H54 (cell line): Measurements from ENCODE around the gene EAPP.
A peak's percentile ranks its signal among the peaks of the same experiment; 100 is the strongest.
"Not testable (repeated sequence)": the region's sequence is repeated elsewhere in the genome, so short reads cannot be mapped to it uniquely, and the experiment has no call there.

Experiments
- DNase-seq: peaks from one replicate; pipeline ENCODE4 v3.0.0; 2011; ENCODE audit warnings: low spot score, mixed read lengths; ENCODE audit not compliant: insufficient read length
- FAIRE-seq: peaks from 3 replicates; lab custom pipeline; 2011; peaks lifted over from hg19 to GRCh38; lab: Jason Lieb, UNC
- POLR2A ChIP-seq: IDR thresholded peaks from 2 replicates; pipeline ENCODE4 v1.6.1; 2011; ENCODE audit warnings: low read depth, mild to moderate bottlenecking, low read length

Gene EAPP

DNA sequence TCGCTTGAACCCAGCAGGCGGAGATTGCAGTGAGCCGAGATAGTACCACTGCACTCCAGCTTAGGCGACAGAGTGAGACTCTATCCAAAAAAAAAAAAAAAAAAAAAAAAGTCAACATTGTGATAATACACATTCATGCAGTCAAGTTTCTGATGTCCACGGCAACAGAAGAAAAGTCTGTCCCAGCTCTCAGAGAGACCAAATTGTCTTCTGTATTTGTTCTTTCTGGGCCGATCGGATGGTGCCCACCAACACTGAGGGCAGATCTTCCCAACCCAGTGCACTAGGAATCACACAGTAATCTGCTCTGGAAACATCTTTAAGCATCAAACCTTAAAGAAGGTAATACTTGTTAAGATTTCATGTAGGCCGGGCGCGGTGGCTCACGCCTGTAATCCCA is 31.6 kb downstream of the EAPP start:
- TF ChIP-seq POLR2A: no peak
- DNase-seq (no peak), FAIRE-seq (no peak)

DNA sequence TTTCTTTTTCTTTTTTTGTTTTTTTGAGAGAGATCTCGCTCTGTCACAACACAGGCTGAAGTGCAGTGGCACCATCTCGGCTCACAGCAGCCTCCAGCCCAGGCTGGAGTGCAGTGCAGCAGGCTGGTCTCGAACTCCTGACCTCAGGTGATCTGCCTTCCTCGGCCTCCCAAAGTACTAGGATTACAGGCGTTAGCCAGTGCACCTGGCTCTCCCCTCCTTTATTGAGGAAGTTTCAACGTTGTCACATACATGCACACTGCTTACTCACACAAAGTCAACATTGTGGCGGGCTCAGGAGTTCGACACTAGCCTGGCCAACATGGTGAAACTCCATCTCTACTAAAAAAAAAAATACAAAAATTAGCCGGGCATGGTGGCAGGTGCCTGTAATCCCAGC is 32.0 kb downstream of the EAPP start:
- FAIRE-seq (no peak), DNase-seq (no peak)
- TF ChIP-seq POLR2A: no peak

DNA sequence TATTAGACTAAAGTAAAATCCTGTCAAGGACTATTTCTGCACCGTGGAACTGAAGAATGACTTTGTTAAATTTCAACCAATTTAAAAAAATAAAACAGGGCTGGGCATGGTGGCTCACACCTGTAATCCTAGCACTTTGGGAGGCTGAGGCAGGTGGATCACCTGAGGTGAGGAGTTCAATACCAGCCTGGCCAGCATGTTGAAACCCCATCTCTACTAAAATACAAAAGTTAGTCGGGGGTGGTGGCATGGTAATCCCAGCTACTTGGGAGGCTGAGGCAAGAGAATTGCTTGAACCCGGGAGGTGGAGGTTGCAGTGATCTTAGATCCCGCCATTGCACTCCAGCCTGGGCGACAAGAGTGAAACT is 34.4 kb downstream of the EAPP start:
- not testable (repeated sequence) for FAIRE-seq, DNase-seq

DNA sequence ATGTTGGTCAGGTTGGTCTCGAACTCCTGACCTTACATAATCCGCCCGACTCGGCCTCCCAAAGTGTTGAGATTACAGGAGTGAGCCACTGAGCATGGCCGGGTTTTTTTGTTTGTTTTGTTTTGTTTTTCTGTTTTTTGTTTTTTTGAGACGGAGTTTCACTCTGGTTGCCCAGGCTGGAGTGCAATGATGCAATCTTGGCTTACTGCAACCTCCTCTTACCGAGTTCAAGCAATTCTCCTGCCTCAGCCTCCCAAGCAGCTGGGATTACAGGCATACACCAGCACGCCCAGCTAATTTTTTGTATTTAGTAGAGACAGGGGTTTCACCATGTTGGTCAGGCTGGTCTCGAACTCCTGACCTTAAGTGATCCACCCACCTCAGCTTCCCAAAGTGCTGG is 35.5 kb downstream of the EAPP start:
- not testable (repeated sequence) for FAIRE-seq, DNase-seq

DNA sequence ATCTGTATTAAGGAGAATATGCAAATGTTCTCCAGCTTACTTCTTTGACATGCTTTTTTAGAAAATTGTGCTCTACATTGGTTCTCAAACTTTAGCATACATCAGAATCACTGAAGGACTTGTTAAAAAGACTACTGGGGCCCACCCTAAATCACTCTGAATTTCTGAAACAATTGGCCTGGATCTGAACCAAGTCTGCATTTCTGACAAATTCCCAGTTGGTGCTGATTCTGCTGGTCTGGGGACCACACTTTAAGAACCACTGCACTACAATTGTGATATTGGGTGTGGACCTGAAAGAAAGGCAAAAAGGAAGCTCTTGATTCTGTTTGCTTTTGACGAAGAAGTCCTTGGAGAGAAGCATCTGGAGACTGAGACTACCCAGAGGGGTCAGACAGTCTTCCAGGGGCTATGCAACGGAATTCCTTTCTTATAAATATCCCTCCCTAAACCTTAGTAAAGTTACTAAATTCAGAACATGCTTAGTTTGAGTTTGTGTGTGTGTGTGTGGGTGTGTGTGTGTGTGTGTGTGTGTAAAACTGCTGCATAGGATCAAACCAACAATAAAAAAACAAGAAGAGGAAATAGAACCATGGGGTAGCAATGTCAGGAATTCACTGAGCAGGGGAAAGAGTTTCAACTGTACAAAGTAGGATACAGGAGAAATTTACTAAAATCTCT is 36.8 kb downstream of the EAPP start:
- peak; percentile 43 for FAIRE-seq
- TF ChIP-seq POLR2A: no peak
- no peak for DNase-seq

DNA sequence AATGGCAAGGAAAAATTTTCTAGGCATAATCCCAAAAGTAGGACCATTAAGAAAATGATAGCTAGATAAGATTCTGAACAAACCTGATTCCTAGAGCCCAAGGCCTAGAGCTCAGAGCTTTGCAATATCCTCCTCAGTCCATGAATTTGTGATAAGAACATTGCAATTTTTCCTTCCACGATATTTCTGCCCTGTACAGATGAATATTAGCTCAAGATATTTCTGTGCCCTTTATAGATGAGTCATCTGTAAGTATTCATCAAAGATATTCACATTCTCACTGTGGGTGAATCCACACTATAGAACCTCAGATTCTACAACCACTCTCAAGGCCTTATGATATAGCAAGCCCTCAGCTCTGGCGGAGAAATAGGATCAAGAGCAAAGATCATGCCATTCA is 37.5 kb downstream of the EAPP start:
- no peak for DNase-seq
- TF ChIP-seq POLR2A: no peak
- peak; percentile 74 for FAIRE-seq

DNA sequence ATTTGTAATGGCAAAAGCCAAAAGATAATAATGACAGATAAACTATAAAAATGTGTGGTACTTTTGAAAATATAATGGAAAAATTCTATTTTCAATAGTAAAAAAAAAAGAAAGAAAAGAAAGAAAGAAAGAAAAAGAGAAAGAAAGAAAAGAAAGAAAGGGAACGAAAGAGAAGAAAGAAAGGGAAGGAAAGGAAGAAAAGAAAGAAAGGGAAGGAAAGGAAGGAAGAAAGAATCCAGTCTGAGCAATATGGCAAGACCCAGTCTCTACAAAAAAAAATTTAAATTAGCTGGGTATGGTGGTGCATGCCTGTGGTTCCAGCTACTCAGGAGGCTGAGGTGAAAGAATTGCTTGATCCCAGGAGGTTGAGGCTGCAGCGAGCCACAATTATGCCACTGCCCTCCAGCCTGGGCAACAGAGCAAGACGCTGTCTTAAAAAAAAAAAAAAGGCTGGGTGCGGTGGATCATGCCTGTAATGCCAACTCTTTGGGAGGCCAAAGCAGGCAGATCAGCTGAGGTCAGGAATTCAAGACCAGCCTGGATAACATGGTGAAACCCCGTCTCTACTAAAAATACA is 38.4 kb downstream of the EAPP start:
- no peak for TF ChIP-seq POLR2A
- FAIRE-seq (no peak), DNase-seq (no peak)

DNA sequence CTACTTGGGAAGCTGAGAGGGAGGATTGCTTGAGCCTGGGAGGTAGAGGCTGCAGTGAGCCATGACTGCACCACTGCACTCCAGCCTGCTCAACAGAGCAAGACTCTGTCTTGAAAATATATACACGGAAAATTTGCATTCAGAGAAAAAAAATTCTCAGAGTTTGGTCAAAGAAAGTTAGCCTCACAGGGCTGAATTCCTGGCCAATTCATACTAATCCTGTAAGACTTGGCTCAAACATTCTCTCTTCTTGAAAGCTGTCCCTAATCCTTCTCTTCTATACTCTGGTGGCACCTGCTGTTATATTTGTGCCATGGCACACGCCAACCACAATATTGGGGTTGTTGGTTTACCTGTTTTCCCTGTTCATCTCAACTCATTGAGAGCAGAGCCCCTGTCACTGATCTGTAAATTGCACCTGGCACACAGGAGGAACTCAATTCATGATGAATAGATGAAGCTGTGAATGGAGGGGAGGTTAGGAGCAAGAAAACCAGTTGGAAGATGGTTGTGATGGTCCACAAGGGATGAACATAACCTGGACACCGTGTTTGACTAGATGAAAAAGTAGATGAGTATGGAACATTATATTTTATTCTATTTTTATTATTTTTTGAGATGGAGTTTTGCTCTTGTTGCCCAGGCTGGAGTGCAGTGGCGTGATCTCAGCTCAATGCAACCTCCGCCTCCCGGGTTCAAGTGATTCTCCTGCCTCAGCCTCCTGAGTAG is 40.7 kb downstream of the EAPP start:
- DNase-seq: no peak
- no peak for TF ChIP-seq POLR2A
- no peak for FAIRE-seq

DNA sequence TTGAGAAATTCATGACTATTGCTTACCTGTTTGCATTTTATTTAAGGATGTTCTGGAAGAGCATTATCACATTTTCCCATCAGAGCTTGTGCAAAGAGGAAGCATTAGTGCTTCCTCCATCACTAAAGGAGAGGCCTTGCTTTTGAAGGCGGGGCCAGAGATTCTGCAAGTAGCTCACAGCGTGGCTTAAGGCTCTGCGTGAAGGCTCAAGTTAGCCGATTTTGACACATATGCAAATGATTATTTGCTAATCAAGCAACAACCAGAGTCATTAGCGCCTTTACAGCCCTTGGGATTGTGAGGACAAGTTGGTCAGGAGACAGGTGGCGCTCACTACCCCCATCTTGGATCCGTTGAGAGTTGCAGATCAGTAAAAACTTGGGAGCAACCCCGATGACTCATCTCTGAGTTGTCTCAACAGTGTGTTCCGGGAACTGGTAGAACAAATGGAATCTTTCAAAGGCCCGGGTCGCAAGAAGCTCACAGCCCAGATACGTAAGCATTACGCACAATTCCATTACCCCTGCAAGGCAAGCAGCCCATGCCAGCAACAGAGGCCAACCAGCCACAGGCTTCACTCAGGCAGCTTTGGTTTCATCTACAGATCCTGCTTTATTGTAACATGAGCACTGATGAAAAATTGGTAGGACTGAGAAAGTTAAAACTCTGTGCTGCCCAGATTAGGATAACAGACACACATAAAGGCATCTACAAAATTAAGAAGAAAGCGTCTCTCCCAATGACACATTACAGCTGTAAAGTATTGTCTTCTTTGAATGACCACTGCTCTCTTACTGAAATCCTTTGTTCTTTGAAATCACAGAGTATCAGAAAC is 42.6 kb downstream of the EAPP start:
- peak; percentile 87 for DNase-seq
- no peak for TF ChIP-seq POLR2A
- FAIRE-seq: peak; percentile 99

DNA sequence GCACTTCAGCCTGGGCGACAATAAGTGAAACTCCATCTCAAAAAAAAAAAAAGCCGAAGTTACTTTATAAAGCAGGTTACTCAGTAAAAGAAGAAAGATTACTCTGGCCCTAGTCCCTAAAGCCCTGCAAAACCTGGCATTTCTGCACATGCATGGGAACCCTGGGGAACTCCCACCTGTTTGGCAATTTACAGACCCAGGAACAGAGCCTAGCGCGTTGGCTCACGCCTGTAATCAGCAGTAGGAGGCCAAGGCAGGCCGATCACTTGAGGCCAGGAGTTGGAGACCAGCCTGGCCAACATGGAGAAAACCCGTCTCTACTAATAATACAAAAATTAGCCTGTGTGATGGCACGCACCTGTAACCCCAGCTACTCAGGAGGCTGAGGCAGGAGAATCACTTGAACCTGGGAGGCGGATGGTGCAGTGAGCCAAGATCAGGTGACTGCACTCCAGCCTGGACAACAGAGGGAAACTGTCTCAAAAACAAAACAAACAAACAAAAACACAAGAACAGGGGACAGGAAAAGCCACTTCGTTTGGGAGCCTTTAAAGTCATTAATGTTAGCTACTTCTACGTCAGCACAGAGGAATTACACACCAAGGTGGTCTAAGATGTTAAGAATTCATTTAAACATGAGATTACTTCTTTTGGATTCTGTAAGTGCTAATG is 43.4 kb downstream of the EAPP start:
- TF ChIP-seq POLR2A: no peak
- FAIRE-seq (no peak), DNase-seq (no peak)

DNA sequence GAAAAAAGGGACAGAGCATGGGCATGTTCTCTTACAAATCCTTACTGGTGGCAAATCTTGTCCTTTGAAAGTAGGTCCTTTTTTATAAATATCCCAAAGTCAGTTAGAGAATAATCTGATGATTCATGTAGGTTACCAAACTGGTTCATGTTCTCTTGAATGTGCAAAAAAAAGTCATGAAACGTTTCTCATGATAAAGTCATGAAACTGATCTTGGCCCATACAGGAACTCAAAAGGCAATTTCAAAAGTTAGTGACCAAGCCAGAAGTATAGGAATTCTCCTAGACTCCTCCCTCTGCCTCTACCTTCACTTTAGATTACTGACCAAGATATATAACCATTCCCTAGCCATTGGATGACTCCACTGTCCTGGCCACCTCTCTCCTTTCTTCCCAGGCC is 50.2 kb downstream of the EAPP start:
- no peak for FAIRE-seq
- no peak for TF ChIP-seq POLR2A
- no peak for DNase-seq

DNA sequence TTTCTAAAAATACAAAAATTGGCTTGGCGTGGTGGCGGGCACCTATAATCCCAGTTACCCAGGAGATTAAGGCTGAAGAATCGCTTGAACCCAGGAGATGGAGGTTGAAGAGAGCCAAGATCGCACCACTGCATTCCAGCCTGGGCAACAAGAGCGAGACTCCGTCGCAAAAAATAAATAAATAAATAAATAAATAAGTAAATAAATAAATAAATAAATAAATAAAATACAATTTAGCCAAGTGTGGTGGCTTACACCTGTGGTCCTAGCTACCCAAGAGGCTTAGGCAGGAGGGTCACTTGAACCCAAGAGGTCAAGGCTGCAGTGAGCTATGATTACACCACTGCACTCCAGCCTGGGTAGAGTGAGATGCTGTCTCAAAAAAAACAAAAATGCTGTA is 51.0 kb downstream of the EAPP start:
- TF ChIP-seq POLR2A: no peak
- no peak for FAIRE-seq

DNA sequence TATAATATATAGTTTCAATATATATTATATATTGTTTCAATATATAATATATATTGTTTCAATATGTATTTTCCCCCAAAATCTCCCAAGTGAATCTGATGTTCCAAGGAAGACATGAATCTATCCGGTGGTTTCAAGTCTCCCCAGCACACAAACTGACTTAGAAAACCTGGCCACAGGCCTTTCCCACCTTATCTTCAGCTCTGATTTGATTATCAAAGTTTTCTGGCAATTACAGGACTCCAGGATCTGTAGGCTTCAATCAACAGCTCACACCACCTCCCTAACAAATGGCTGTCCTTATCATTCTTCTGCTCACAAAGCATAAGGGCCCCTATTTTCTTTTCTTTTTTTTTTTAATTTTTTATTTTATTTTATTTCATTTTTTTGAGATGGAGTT is 54.8 kb downstream of the EAPP start:
- DNase-seq: no peak
- TF ChIP-seq POLR2A: no peak
- no peak for FAIRE-seq

More for the DNA sequence above, 51.0 kb downstream of the EAPP start:
- no peak for DNase-seq
